Nephron (organoid): ENCODE results near the gene MRPS24.

Experiments used
- H3K27ac Mint-ChIP-seq, 3 experiments: 2 replicates each; pipeline ENCODE4 v1.8.0; 2020; ENCODE audit warnings: mixed read lengths in 3 of 3, mild to moderate bottlenecking in 2 of 3, moderate library complexity in 1 of 3
- H3K27me3 Mint-ChIP-seq: 2 replicates; pipeline ENCODE4 v1.8.0; 2021; ENCODE audit warnings: low read depth, mild to moderate bottlenecking, moderate library complexity, mixed read lengths
- H3K36me3 Mint-ChIP-seq: 2 replicates; pipeline ENCODE4 v1.8.0; 2020; ENCODE audit warnings: low read depth, mixed read lengths
- H3K4me1 Mint-ChIP-seq: 2 replicates; pipeline ENCODE4 v1.8.0; 2020; ENCODE audit warnings: mixed read lengths
- H3K4me3 Mint-ChIP-seq, 3 experiments: 2 replicates each; pipeline ENCODE4 v1.8.0; 2020; ENCODE audit warnings: mild to moderate bottlenecking in 3 of 3, mixed read lengths in 3 of 3, moderate library complexity in 2 of 3
- H3K9me3 Mint-ChIP-seq: 2 replicates; pipeline ENCODE4 v1.8.0; 2020; ENCODE audit warnings: mixed read lengths
- TF ChIP-seq, protein P1 (sequence below), 3 experiments: fragments of 200-600 bp; sonication (generic); IDR thresholded peaks; one replicate each; pipeline ENCODE4 v1.5.0; 2021; ENCODE audit warnings: antibody characterized with exemption in 3 of 3; ENCODE audit not compliant: unreplicated experiment in 3 of 3

The MRPS24 gene

DNA sequence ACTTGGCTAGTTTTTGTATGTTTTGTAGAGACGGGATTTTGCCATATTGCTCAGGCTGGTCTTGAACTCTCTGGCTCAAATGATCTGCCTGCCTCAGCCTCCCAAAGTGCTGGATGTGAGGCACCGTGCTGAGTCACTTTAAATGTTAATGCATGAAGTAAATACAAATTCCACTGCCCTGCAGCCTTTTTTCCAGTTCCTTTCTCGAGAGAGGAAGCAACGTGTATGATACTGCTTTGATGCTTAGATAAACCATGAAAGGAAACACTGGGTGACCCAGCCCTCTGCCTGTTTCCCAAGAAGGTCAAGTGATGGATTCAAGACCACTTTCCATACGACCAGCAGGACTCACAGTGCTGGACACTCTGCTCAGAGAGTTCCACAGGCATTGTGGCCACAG, 11.3 kb upstream of the MRPS24 start:
- Mint-ChIP-seq H3K27me3 (no peaks in the 10 kb centered on the region), H3K4me1 (no peaks in the 10 kb centered on the region), H3K4me3 (no peak overlapping the region), H3K36me3 (peaks cover 73% of the 10 kb centered on the region), H3K9me3 (no peaks in the 10 kb centered on the region), H3K27ac (no peak overlapping the region)
- TF ChIP-seq, protein P1, sequence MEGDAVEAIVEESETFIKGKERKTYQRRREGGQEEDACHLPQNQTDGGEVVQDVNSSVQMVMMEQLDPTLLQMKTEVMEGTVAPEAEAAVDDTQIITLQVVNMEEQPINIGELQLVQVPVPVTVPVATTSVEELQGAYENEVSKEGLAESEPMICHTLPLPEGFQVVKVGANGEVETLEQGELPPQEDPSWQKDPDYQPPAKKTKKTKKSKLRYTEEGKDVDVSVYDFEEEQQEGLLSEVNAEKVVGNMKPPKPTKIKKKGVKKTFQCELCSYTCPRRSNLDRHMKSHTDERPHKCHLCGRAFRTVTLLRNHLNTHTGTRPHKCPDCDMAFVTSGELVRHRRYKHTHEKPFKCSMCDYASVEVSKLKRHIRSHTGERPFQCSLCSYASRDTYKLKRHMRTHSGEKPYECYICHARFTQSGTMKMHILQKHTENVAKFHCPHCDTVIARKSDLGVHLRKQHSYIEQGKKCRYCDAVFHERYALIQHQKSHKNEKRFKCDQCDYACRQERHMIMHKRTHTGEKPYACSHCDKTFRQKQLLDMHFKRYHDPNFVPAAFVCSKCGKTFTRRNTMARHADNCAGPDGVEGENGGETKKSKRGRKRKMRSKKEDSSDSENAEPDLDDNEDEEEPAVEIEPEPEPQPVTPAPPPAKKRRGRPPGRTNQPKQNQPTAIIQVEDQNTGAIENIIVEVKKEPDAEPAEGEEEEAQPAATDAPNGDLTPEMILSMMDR (IDR thresholded peaks at IDR 0.05; ENCODE audit: unreplicated experiment in 3 of 3), result no peak

DNA sequence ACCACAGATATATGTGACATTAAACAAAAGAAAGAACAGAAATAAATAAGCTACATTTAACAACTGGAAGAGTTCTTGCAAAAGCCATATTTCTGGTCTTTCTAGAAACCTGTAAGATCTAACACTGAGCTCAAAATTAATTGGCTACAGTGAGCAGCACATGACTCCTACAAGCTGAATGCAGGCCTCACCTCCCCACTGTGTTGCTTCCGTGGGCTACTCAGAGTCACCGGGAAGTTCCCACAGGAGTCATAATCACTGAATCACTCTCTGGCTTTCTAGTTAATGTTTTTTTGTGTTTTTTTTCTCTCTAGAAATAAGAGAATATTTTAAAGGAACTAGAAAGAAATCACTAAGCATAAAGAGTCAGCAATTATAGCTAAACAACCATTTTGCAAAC, 10.2 kb upstream of the MRPS24 start:
- Mint-ChIP-seq H3K4me1 (no peaks in the 10 kb centered on the region), H3K27me3 (no peaks in the 10 kb centered on the region), H3K36me3 (peaks cover 70% of the 10 kb centered on the region), H3K4me3 (no peak overlapping the region), H3K9me3 (no peaks in the 10 kb centered on the region), H3K27ac (no peak overlapping the region)
- TF ChIP-seq, protein P1 (IDR thresholded peaks at IDR 0.05; ENCODE audit: unreplicated experiment in 3 of 3), result no peak

DNA sequence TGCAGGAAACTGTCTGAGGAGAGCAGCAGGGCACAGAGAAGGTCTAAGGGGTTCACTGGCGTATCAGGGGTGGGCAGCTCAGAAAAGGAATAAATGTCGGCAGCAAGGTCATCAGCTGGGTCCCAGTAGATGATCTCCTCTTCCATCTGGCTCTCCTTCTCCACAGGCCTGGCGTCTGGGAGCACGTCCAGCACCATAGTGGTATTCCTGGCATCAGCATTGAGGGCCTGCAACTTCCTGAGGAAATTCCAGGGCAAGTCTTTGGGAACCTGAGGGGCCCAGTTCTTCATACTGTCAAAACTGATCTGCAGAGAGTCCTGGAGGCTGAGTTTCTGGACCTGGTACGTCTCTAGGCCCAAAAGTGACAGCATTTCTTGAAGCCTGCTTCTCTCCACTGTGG, 9.6 kb upstream of the MRPS24 start:
- TF ChIP-seq, protein P1 (IDR thresholded peaks at IDR 0.05; ENCODE audit: unreplicated experiment in 3 of 3), result no peak
- H3K9me3 Mint-ChIP-seq, result no peaks in the 10 kb centered on the region
- H3K4me1 Mint-ChIP-seq, result no peaks in the 10 kb centered on the region
- no peaks in the 10 kb centered on the region for H3K27me3 Mint-ChIP-seq
- peaks cover 64% of the 10 kb centered on the region for H3K36me3 Mint-ChIP-seq
- H3K4me3 Mint-ChIP-seq, result no peak overlapping the region
- no peak overlapping the region for H3K27ac Mint-ChIP-seq

DNA sequence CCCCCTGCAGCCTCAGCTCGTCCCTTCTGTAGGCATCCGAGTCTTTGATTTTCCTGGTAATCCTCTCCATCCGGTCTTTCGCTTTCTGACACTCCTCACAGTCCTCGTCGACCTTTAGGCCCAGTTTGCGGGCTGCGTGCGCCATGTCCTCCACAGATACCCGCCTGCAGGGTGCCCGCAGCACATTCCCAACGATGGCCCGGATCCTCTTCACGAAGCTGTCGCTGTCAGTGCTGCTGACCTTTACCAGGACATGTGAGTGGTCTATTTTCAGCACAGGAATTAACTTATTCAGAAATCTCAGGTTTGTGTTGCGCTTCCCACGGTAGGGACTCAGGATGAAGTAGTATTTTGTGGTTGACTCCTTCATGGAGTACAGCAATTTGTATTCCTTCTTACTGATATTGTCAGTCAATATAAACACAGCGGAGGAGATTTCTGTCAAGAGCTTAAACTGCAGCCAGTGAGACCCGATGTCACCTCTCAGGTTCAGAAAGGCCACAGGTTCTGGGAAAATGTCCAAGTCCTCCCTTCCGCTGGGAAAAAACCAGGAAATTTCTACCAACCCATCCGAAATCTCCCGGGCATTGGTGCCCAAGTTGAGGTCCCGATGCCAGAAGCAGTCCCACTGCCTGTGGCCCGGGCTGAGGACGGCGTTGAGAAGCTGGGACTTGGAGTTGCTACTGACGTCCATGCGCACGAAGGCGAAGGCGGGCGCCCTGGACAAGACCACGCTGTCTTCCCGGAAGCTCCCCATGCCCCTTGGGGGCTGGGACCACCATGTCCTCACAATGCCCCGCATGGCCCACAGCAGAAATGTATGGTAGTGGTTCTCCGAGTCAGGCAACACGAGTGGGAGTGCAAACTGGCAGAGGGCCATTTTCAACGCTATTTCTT, 8.9 kb upstream of the MRPS24 start:
- no peaks in the 10 kb centered on the region for H3K4me1 Mint-ChIP-seq
- no peak overlapping the region for H3K27ac Mint-ChIP-seq
- H3K4me3 Mint-ChIP-seq, result no peak overlapping the region
- H3K27me3 Mint-ChIP-seq, result no peaks in the 10 kb centered on the region
- TF ChIP-seq, protein P1 (IDR thresholded peaks at IDR 0.05; ENCODE audit: unreplicated experiment in 3 of 3), result no peak
- no peaks in the 10 kb centered on the region for H3K9me3 Mint-ChIP-seq
- H3K36me3 Mint-ChIP-seq, result peaks cover 60% of the 10 kb centered on the region

DNA sequence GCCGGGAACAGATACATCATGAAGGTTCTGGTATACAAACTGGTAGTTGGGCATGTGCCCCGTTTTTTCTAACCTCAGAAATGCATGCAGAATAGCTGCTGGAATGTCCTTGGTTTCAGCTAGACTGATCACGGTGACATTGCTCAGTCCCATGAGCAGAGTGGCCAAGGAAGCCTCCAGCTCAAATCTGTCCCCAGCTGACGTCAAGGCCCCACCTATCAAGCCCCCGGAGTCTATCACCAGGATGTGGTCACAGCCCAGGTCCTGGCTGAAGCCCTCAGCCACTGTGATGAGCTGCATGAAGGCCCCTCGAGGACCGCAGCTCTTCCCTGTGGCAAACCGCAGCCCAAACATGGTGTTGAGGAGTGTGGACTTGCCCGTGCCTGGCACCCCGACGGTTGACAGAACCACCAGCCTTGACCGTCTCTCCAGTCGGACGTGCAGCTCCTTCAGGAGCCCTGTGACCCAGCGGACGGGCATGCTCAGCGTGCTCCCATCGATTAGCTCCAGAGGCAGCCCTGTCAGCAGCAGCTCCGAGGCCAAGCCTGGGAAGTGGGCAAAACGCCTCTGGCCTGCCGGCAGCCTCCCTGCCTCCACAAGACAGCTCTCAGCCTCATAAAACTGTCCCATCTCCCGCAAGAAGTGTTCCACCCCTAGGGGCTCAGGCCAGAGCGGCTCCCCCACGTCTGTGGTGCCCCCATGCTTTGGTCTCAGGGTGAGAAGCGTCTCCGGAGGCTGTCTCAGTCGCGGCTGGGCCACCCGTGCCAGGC, 7.8 kb upstream of the MRPS24 start:
- Mint-ChIP-seq H3K27me3 (no peaks in the 10 kb centered on the region), H3K4me1 (peaks cover 10% of the 10 kb centered on the region), H3K27ac (no peak overlapping the region), H3K9me3 (no peaks in the 10 kb centered on the region), H3K36me3 (peaks cover 55% of the 10 kb centered on the region), H3K4me3 (no peak overlapping the region)
- TF ChIP-seq, protein P1 (IDR thresholded peaks at IDR 0.05; ENCODE audit: unreplicated experiment in 3 of 3), result no peak
